Ectodermal cell (in vitro differentiated cells): ENCODE measurements around the gene ERC2.

ENCODE experiments used
- H3K27ac ChIP-seq: 2 replicates; pipeline ENCODE4 v1.7.0; 2013; ENCODE audit warnings: mild to moderate bottlenecking, low read depth, low read length; ENCODE audit not compliant: insufficient read depth, poor library complexity, severe bottlenecking
- H3K27me3 ChIP-seq: 2 replicates; pipeline ENCODE4 v1.7.0; 2013; ENCODE audit warnings: mild to moderate bottlenecking, low read length; ENCODE audit not compliant: insufficient read depth, control insufficient read depth, poor library complexity, severe bottlenecking
- H3K36me3 ChIP-seq: one replicate; pipeline ENCODE4 v1.7.0; 2013; ENCODE audit warnings: low read length; ENCODE audit not compliant: control insufficient read depth, insufficient read depth
- H3K4me1 ChIP-seq: one replicate; pipeline ENCODE4 v1.7.0; 2013; ENCODE audit warnings: low read length; ENCODE audit not compliant: control insufficient read depth, insufficient read depth
- H3K4me3 ChIP-seq: 2 replicates; pipeline ENCODE4 v1.7.0; 2013; ENCODE audit warnings: low read depth, low read length, control low read depth; ENCODE audit not compliant: insufficient read depth
- H3K9me3 ChIP-seq: 2 replicates; pipeline ENCODE4 v1.7.0; 2013; ENCODE audit warnings: mild to moderate bottlenecking, low read length, moderate library complexity; ENCODE audit not compliant: control insufficient read depth
- WGBS, 2 experiments: methylation state at CpG; one replicate each; pipeline ENCODE4 v1.1.7; 2013; ENCODE audit warnings: missing lambda C conversion rate in 2 of 2; 5-methylcytosine and 5-hydroxymethylcytosine counted together

ERC2 gene

GRCh38 chr3:55574671-55575070 lies 893.6 kb downstream of the ERC2 start:
- Histone ChIP-seq H3K27ac (no peak overlapping the region), H3K27me3 (no peaks in the 10 kb centered on the region), H3K9me3 (no peaks in the 10 kb centered on the region), H3K4me3 (no peak overlapping the region), H3K36me3 (no peaks in the 10 kb centered on the region), H3K4me1 (no peaks in the 10 kb centered on the region)
- 94 to 96% methylated on average over 3 of the region's 3 CpGs for WGBS, 2 experiments

GRCh38 chr3:55572816-55573215 lies 895.5 kb downstream of the ERC2 start:
- no peaks in the 10 kb centered on the region for H3K9me3 ChIP-seq
- WGBS, 2 experiments, result 94 to 100% methylated on average over 2 of the region's 2 CpGs
- H3K27me3 ChIP-seq, result no peaks in the 10 kb centered on the region
- H3K36me3 ChIP-seq, result no peaks in the 10 kb centered on the region
- H3K4me3 ChIP-seq, result no peak overlapping the region
- no peak overlapping the region for H3K27ac ChIP-seq
- no peaks in the 10 kb centered on the region for H3K4me1 ChIP-seq

- 10 to 13% methylated on average over 10 of the region's 10 CpGs for WGBS, 2 experiments
Measured at GRCh38 chr3:55571913-55572312, 896.4 kb downstream of the ERC2 start.

GRCh38 chr3:55571216-55571813 lies 897.0 kb downstream of the ERC2 start:
- WGBS, 2 experiments, result 32 to 35% methylated on average over 3 of the region's 3 CpGs
- Histone ChIP-seq H3K27ac (no peak overlapping the region), H3K27me3 (no peaks in the 10 kb centered on the region), H3K9me3 (no peaks in the 10 kb centered on the region), H3K4me3 (no peak overlapping the region), H3K4me1 (no peaks in the 10 kb centered on the region), H3K36me3 (no peaks in the 10 kb centered on the region)

More at GRCh38 chr3:55571913-55572312, 896.4 kb downstream of the ERC2 start:
- H3K27ac ChIP-seq, result no peak overlapping the region
- H3K4me3 ChIP-seq, result no peak overlapping the region
- no peaks in the 10 kb centered on the region for H3K9me3 ChIP-seq
- no peaks in the 10 kb centered on the region for H3K36me3 ChIP-seq
- H3K27me3 ChIP-seq, result no peaks in the 10 kb centered on the region
- no peaks in the 10 kb centered on the region for H3K4me1 ChIP-seq

- Histone ChIP-seq H3K27ac (no peak overlapping the region), H3K4me3 (no peak overlapping the region), H3K36me3 (no peaks in the 10 kb centered on the region), H3K4me1 (no peaks in the 10 kb centered on the region), H3K9me3 (no peaks in the 10 kb centered on the region), H3K27me3 (no peaks in the 10 kb centered on the region)
- WGBS, 2 experiments, result 86 to 93% methylated on average over 9 of the region's 9 CpGs
Measured at GRCh38 chr3:55570271-55570711, 898.0 kb downstream of the ERC2 start.

- Histone ChIP-seq H3K4me1 (no peaks in the 10 kb centered on the region), H3K9me3 (no peaks in the 10 kb centered on the region), H3K4me3 (no peak overlapping the region), H3K27me3 (no peaks in the 10 kb centered on the region), H3K36me3 (no peaks in the 10 kb centered on the region), H3K27ac (no peak overlapping the region)
- WGBS, 2 experiments, result 95 to 96% methylated on average over 9 to 10 of the region's 10 CpGs
Measured at GRCh38 chr3:55569033-55569599, 899.2 kb downstream of the ERC2 start.

GRCh38 chr3:55567615-55568014 lies 900.7 kb downstream of the ERC2 start:
- no peaks in the 10 kb centered on the region for H3K9me3 ChIP-seq
- no peaks in the 10 kb centered on the region for H3K36me3 ChIP-seq
- no peak overlapping the region for H3K4me3 ChIP-seq
- H3K4me1 ChIP-seq, result no peaks in the 10 kb centered on the region
- H3K27me3 ChIP-seq, result no peaks in the 10 kb centered on the region
- no peak overlapping the region for H3K27ac ChIP-seq
- 95 to 96% methylated on average over 3 of the region's 3 CpGs for WGBS, 2 experiments

- Histone ChIP-seq H3K4me3 (no peak overlapping the region), H3K27me3 (no peaks in the 10 kb centered on the region), H3K27ac (no peak overlapping the region), H3K36me3 (no peaks in the 10 kb centered on the region), H3K9me3 (no peaks in the 10 kb centered on the region), H3K4me1 (no peaks in the 10 kb centered on the region)
- WGBS, 2 experiments, result 90 to 95% methylated on average over 1 of the region's 1 CpG
Measured at GRCh38 chr3:55567121-55567520, 901.1 kb downstream of the ERC2 start.

- Histone ChIP-seq H3K27ac (no peak overlapping the region), H3K4me1 (no peaks in the 10 kb centered on the region), H3K27me3 (no peaks in the 10 kb centered on the region), H3K36me3 (no peaks in the 10 kb centered on the region), H3K9me3 (no peaks in the 10 kb centered on the region), H3K4me3 (no peak overlapping the region)
- WGBS, 2 experiments, result 90 to 95% methylated on average over 3 of the region's 3 CpGs
Measured at GRCh38 chr3:55565521-55565920, 902.7 kb downstream of the ERC2 start.

- H3K36me3 ChIP-seq, result no peaks in the 10 kb centered on the region
- H3K4me1 ChIP-seq, result no peaks in the 10 kb centered on the region
- H3K27me3 ChIP-seq, result no peaks in the 10 kb centered on the region
- H3K4me3 ChIP-seq, result no peak overlapping the region
- H3K9me3 ChIP-seq, result no peaks in the 10 kb centered on the region
- H3K27ac ChIP-seq, result no peak overlapping the region
- WGBS, 2 experiments, result 90 to 98% methylated on average over 6 of the region's 6 CpGs
Measured at GRCh38 chr3:55564726-55565125, 903.5 kb downstream of the ERC2 start.
